ENCODE measurements around the gene L3MBTL4.

L3MBTL4 gene

DNA sequence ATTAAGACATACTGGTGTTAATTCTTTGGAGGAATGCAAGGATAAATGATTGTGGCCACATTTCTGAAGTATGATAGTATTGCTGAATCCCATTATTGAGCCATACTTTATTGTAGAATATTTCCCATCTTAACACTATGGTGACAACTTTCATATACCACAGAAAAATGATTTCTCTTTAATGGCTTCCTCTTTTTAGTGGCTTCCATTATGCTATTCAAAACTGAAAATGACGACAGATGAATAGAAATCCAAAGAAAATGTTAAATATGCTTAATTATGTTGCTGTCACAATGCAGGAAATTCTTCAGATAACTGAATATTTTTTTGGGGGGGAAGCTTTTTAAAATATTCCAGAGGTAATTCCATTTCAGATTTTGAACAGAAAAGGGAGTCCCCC is 430.5 kb downstream of the L3MBTL4 start:
- Histone ChIP-seq H3K27ac (ENCODE audit: insufficient read depth in 1 of 2, low read depth in 1 of 2, low read length in 2 of 2, poor library complexity in 1 of 2, severe bottlenecking in 2 of 2) (no peak overlapping the region), H3K27me3 (replicated peaks in 2 of 5; ENCODE audit: control insufficient read depth in 4 of 5, insufficient read depth in 5 of 5, low read length in 4 of 5) (peaks cover 0 to 1% (median 0%) of the 10 kb centered on the region in 5 experiments), H3K36me3 (ENCODE audit: control insufficient read depth in 4 of 4, insufficient read depth in 4 of 4, low read length in 3 of 4) (no peaks in the 10 kb centered on the region), H3K9me3 (ENCODE audit: control extremely low read depth in 1 of 5, control insufficient read depth in 4 of 5, insufficient read depth in 2 of 5, low read depth in 1 of 5, low read length in 4 of 5) (no peaks in the 10 kb centered on the region), H3K4me3 (ENCODE audit: control insufficient read depth in 1 of 7, extremely low read depth in 1 of 7, insufficient read depth in 4 of 7, low read depth in 2 of 7, low read length in 6 of 7) (no peak overlapping the region), H3K4me1 (ENCODE audit: control extremely low read depth in 1 of 4, control insufficient read depth in 4 of 4, insufficient read depth in 4 of 4, low read length in 3 of 4) (no peaks in the 10 kb centered on the region)
- WGBS (ENCODE audit: insufficient coverage), result no CpG with 5 or more reads among the region's 1 CpG
- peak in 1 of 3 donors; percentile 1 for DNase-seq
- CTCF ChIA-PET, result no interaction called here
- POLR2A ChIA-PET, result no interaction called here

DNA sequence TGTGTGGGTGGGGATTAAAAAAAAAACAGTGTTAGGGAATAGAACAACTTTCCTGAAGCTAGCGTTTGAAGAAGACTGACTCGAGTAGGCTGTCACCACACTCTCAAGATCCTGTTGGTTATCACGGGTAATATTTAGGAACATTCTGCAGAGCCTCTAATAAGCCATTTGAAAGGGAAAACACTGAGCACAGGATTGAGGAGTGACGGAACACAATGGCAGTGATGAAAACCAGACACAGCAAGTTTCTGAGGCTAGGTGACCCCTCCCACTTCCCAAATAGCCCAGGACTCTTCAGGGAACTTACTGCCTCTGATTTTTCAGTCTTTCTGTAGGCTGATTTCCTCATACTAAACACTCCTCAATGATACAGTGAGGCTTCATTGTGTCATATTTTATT is 431.2 kb downstream of the L3MBTL4 start:
- no peaks in the 10 kb centered on the region for H3K9me3 ChIP-seq (ENCODE audit: control extremely low read depth in 1 of 5, control insufficient read depth in 4 of 5, insufficient read depth in 2 of 5, low read depth in 1 of 5, low read length in 4 of 5)
- CTCF ChIA-PET, result no interaction called here
- 91% methylated on average over 4 of the region's 4 CpGs for WGBS (ENCODE audit: insufficient coverage)
- no peak for DNase-seq
- H3K27me3 ChIP-seq (replicated peaks in 2 of 5; ENCODE audit: control insufficient read depth in 4 of 5, insufficient read depth in 5 of 5, low read length in 4 of 5), result peaks cover 0 to 1% (median 0%) of the 10 kb centered on the region in 5 experiments
- POLR2A ChIA-PET, result no interaction called here
- H3K36me3 ChIP-seq (ENCODE audit: control insufficient read depth in 4 of 4, insufficient read depth in 4 of 4, low read length in 3 of 4), result no peaks in the 10 kb centered on the region
- no peak overlapping the region for H3K4me3 ChIP-seq (ENCODE audit: control insufficient read depth in 1 of 7, extremely low read depth in 1 of 7, insufficient read depth in 4 of 7, low read depth in 2 of 7, low read length in 6 of 7)
- H3K4me1 ChIP-seq (ENCODE audit: control extremely low read depth in 1 of 4, control insufficient read depth in 4 of 4, insufficient read depth in 4 of 4, low read length in 3 of 4), result no peaks in the 10 kb centered on the region
- H3K27ac ChIP-seq (ENCODE audit: insufficient read depth in 1 of 2, low read depth in 1 of 2, low read length in 2 of 2, poor library complexity in 1 of 2, severe bottlenecking in 2 of 2), result no peak overlapping the region

DNA sequence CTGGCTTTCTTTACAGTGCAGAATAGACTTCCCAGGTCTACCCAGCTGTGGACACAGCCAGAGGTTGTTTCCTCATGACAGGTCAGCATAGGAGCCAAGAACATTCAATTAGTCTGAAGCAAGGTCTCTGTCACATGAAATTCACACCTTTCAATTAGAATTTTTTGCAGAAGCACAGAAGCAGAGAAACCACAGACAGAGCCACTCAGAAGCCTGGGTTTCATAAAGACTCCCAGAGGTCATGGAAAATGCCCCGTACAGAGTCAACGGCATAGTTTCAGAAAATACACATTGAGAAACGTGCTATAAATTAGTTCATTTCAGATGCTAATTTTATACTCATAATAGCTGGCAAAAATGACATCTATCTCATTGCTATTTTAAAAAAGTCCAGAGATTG is 432.4 kb downstream of the L3MBTL4 start:
- 88% methylated on average over 3 of the region's 3 CpGs for WGBS (ENCODE audit: insufficient coverage)
- POLR2A ChIA-PET, result no interaction called here
- no peaks in the 10 kb centered on the region for H3K4me1 ChIP-seq (ENCODE audit: control extremely low read depth in 1 of 4, control insufficient read depth in 4 of 4, insufficient read depth in 4 of 4, low read length in 3 of 4)
- H3K4me3 ChIP-seq (ENCODE audit: control insufficient read depth in 1 of 7, extremely low read depth in 1 of 7, insufficient read depth in 4 of 7, low read depth in 2 of 7, low read length in 6 of 7), result no peak overlapping the region
- CTCF ChIA-PET, result interaction anchor here (0.6 kb wide), 1 partner anchor 88 kb away, joined by 3 read pairs; no protein-coding TSS in a partner anchor
- H3K27me3 ChIP-seq (replicated peaks in 2 of 5; ENCODE audit: control insufficient read depth in 4 of 5, insufficient read depth in 5 of 5, low read length in 4 of 5), result peaks cover 0 to 1% (median 0%) of the 10 kb centered on the region in 5 experiments
- H3K36me3 ChIP-seq (ENCODE audit: control insufficient read depth in 4 of 4, insufficient read depth in 4 of 4, low read length in 3 of 4), result no peaks in the 10 kb centered on the region
- H3K9me3 ChIP-seq (ENCODE audit: control extremely low read depth in 1 of 5, control insufficient read depth in 4 of 5, insufficient read depth in 2 of 5, low read depth in 1 of 5, low read length in 4 of 5), result no peaks in the 10 kb centered on the region
- no peak overlapping the region for H3K27ac ChIP-seq (ENCODE audit: insufficient read depth in 1 of 2, low read depth in 1 of 2, low read length in 2 of 2, poor library complexity in 1 of 2, severe bottlenecking in 2 of 2)
- no peak for DNase-seq

DNA sequence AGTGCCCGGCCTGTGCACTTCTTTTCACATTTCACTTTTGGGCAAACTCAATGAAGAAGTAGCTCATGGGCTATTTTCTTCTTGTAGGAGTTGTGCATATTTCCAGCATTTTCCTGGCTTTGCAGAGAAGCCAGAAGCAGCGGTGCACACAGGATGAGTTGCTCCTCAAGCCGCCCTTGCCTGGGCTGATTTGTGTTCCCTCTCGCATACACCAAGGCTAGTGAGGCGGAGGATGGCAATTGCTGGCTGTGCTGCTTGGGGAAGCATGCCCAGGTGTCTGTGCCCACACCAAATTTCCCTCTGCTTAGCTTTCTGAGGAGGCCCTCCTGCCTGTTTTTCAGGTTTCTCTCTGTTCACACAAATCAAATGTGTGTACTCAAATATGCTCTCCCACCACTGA is 434.0 kb downstream of the L3MBTL4 start:
- Histone ChIP-seq H3K36me3 (ENCODE audit: control insufficient read depth in 4 of 4, insufficient read depth in 4 of 4, low read length in 3 of 4) (no peaks in the 10 kb centered on the region), H3K27ac (ENCODE audit: insufficient read depth in 1 of 2, low read depth in 1 of 2, low read length in 2 of 2, poor library complexity in 1 of 2, severe bottlenecking in 2 of 2) (no peak overlapping the region), H3K9me3 (ENCODE audit: control extremely low read depth in 1 of 5, control insufficient read depth in 4 of 5, insufficient read depth in 2 of 5, low read depth in 1 of 5, low read length in 4 of 5) (no peaks in the 10 kb centered on the region), H3K4me1 (ENCODE audit: control extremely low read depth in 1 of 4, control insufficient read depth in 4 of 4, insufficient read depth in 4 of 4, low read length in 3 of 4) (no peaks in the 10 kb centered on the region), H3K27me3 (replicated peaks in 2 of 5; ENCODE audit: control insufficient read depth in 4 of 5, insufficient read depth in 5 of 5, low read length in 4 of 5) (no peaks in the 10 kb centered on the region), H3K4me3 (ENCODE audit: control insufficient read depth in 1 of 7, extremely low read depth in 1 of 7, insufficient read depth in 4 of 7, low read depth in 2 of 7, low read length in 6 of 7) (no peak overlapping the region)
- POLR2A ChIA-PET, result no interaction called here
- no peak for DNase-seq
- WGBS (ENCODE audit: insufficient coverage), result 100% methylated on average over 5 of the region's 5 CpGs
- CTCF ChIA-PET, result interaction anchor here (0.7 kb wide), 1 partner anchor 112 kb away, joined by 3 read pairs; no protein-coding TSS in a partner anchor

DNA sequence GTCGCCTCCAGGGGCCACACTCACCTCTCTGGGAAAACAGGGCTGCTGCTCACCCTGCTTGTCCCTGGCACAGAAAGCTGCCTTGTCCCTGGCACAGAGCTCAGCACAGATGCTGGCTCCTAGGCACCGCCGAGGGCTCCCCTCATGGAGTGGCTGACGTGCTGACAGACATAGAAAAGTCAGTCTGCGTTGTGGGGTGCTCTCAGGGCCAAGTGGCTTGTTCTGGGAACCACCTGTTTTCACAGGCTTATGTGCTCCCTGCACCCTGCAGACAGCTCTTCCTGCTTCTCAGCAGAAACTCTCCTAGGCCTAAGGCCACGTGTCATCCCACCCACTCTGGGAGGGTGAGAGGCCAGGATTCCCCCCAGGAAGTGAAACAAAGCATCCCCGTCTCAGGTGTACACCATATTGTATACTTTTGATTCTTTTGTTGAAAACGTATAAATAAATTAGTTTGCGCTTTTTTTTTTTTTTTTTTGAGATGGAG is 434.7 kb downstream of the L3MBTL4 start:
- H3K4me3 ChIP-seq (ENCODE audit: control insufficient read depth in 1 of 7, extremely low read depth in 1 of 7, insufficient read depth in 4 of 7, low read depth in 2 of 7, low read length in 6 of 7), result no peak overlapping the region
- H3K27me3 ChIP-seq (replicated peaks in 2 of 5; ENCODE audit: control insufficient read depth in 4 of 5, insufficient read depth in 5 of 5, low read length in 4 of 5), result no peaks in the 10 kb centered on the region
- ChIA-PET POLR2A (no interaction called here), CTCF (interaction anchor here (0.7 kb wide), 1 partner anchor 111 kb away, joined by 3 read pairs; no protein-coding TSS in a partner anchor)
- no peaks in the 10 kb centered on the region for H3K36me3 ChIP-seq (ENCODE audit: control insufficient read depth in 4 of 4, insufficient read depth in 4 of 4, low read length in 3 of 4)
- no peak for DNase-seq
- WGBS (ENCODE audit: insufficient coverage), result 95% methylated on average over 4 of the region's 9 CpGs
- H3K9me3 ChIP-seq (ENCODE audit: control extremely low read depth in 1 of 5, control insufficient read depth in 4 of 5, insufficient read depth in 2 of 5, low read depth in 1 of 5, low read length in 4 of 5), result no peaks in the 10 kb centered on the region
- no peaks in the 10 kb centered on the region for H3K4me1 ChIP-seq (ENCODE audit: control extremely low read depth in 1 of 4, control insufficient read depth in 4 of 4, insufficient read depth in 4 of 4, low read length in 3 of 4)
- no peak overlapping the region for H3K27ac ChIP-seq (ENCODE audit: insufficient read depth in 1 of 2, low read depth in 1 of 2, low read length in 2 of 2, poor library complexity in 1 of 2, severe bottlenecking in 2 of 2)

DNA sequence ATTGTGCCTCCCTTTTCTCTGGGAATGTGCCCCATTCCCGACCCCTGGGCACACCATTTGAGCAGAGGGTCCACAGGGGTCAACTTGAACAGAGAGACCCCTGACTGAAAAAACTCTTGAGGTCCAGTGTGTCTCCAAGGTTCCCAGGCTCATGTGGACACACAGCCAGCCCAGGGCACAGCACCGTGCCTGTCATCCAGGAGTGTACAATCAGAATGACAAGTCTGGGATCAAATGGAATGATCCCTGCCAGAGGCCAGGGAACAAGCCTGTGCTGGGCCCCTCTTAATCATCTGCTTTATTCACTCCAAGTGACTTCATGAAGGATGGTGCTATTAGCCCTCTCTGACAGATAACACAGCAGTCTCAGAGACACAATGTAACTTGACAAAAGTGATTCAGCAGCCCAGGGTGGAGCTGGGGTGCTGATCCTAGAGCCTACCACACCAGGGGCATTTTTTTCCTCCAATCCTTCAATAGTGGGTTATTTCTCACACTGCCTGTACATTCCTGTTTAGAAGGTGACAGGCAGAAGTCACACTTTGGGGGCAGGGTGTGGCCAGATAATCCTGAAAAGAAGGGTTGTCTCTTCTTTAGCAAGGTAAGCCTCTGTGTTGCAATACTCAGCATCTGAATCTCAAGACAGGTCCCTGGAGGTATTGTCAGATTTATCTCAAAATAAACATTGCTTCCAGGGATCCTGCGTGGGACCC is 435.4 kb downstream of the L3MBTL4 start:
- ChIA-PET POLR2A (no interaction called here), CTCF (no interaction called here)
- WGBS (ENCODE audit: insufficient coverage), result 97% methylated on average over 3 of the region's 3 CpGs
- no peaks in the 10 kb centered on the region for H3K27me3 ChIP-seq (replicated peaks in 2 of 5; ENCODE audit: control insufficient read depth in 4 of 5, insufficient read depth in 5 of 5, low read length in 4 of 5)
- H3K4me3 ChIP-seq (ENCODE audit: control insufficient read depth in 1 of 7, extremely low read depth in 1 of 7, insufficient read depth in 4 of 7, low read depth in 2 of 7, low read length in 6 of 7), result no peak overlapping the region
- no peaks in the 10 kb centered on the region for H3K9me3 ChIP-seq (ENCODE audit: control extremely low read depth in 1 of 5, control insufficient read depth in 4 of 5, insufficient read depth in 2 of 5, low read depth in 1 of 5, low read length in 4 of 5)
- DNase-seq, result no peak
- no peaks in the 10 kb centered on the region for H3K36me3 ChIP-seq (ENCODE audit: control insufficient read depth in 4 of 4, insufficient read depth in 4 of 4, low read length in 3 of 4)
- no peak overlapping the region for H3K27ac ChIP-seq (ENCODE audit: insufficient read depth in 1 of 2, low read depth in 1 of 2, low read length in 2 of 2, poor library complexity in 1 of 2, severe bottlenecking in 2 of 2)
- H3K4me1 ChIP-seq (ENCODE audit: control extremely low read depth in 1 of 4, control insufficient read depth in 4 of 4, insufficient read depth in 4 of 4, low read length in 3 of 4), result no peaks in the 10 kb centered on the region

DNA sequence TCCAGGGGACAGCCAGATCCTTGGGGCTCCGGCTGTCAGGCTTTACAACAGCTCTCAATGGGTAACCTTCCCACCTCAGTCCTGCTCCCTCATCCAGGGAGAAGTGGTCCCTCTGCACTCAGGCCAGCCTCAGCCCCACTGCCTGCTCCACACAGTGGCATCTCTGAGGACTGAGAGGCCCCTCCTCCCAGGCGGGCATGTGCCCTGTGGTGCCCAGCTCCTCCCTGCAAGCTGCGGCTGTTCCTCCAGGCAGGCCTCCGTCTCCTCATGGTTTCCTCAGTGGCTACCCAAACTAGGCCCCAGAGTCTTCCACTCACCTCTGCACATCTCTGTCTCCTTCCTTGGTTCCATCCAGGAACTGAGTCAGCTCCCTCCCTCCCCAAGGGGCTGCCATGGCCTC is 437.7 kb downstream of the L3MBTL4 start:
- no peak for DNase-seq
- Histone ChIP-seq H3K27me3 (replicated peaks in 2 of 5; ENCODE audit: control insufficient read depth in 4 of 5, insufficient read depth in 5 of 5, low read length in 4 of 5) (no peaks in the 10 kb centered on the region), H3K4me1 (ENCODE audit: control extremely low read depth in 1 of 4, control insufficient read depth in 4 of 4, insufficient read depth in 4 of 4, low read length in 3 of 4) (no peaks in the 10 kb centered on the region), H3K27ac (ENCODE audit: insufficient read depth in 1 of 2, low read depth in 1 of 2, low read length in 2 of 2, poor library complexity in 1 of 2, severe bottlenecking in 2 of 2) (no peak overlapping the region), H3K9me3 (ENCODE audit: control extremely low read depth in 1 of 5, control insufficient read depth in 4 of 5, insufficient read depth in 2 of 5, low read depth in 1 of 5, low read length in 4 of 5) (no peaks in the 10 kb centered on the region), H3K4me3 (ENCODE audit: control insufficient read depth in 1 of 7, extremely low read depth in 1 of 7, insufficient read depth in 4 of 7, low read depth in 2 of 7, low read length in 6 of 7) (no peak overlapping the region), H3K36me3 (ENCODE audit: control insufficient read depth in 4 of 4, insufficient read depth in 4 of 4, low read length in 3 of 4) (no peaks in the 10 kb centered on the region)
- WGBS (ENCODE audit: insufficient coverage), result 98% methylated on average over 4 of the region's 4 CpGs
- ChIA-PET CTCF (no interaction called here), POLR2A (no interaction called here)

Measured in common myeloid progenitor, CD34-positive (primary cell).